NOMO-1 treated with dmso at 0.1 percent for 144 hours (cell line): ENCODE data around the gene EPHA1.

Experiments used
- DNase-seq: peaks from one replicate; lab custom pipeline; 2025; ENCODE audit not compliant: unreplicated experiment; lab: John Stamatoyannopoulos, UW

Gene EPHA1

DNA sequence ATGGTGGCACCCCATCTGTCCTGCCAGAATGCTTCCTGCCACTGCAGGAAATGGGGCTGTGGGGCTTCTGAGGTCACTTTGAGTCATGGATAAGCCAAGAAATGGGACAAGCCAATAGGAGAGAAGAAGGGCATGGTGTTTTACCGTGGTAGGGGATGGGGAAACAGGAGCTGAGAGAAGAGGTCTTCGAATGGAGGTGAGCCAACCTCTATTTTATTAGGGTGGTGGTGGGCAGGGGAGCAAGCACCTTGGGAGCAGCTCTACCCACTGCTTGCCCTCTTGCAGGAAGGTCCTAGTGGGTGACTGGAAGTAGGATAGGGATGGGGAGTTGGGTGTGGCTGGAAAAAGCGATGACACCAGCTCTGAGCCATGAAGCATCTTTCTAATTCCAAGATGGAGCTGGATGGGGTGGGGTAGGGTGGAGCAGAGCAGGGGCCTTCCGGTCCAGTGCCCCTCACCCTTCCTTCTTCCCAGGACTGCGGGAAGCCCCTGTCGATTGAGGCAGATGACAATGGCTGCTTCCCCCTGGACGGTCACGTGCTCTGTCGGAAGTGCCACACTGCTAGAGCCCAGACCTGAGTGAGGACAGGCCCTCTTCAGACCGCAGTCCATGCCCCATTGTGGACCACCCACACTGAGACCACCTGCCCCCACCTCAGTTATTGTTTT lies 18.4 kb downstream of the EPHA1 start:
- DNase-seq = no peak

- DNase-seq = no peak
Observed at GRCh38 chr7:143389316-143390103, 19.1 kb downstream of the EPHA1 start.

- DNase-seq = no peak
Observed at GRCh38 chr7:143388491-143389101, 20.1 kb downstream of the EPHA1 start.

DNA sequence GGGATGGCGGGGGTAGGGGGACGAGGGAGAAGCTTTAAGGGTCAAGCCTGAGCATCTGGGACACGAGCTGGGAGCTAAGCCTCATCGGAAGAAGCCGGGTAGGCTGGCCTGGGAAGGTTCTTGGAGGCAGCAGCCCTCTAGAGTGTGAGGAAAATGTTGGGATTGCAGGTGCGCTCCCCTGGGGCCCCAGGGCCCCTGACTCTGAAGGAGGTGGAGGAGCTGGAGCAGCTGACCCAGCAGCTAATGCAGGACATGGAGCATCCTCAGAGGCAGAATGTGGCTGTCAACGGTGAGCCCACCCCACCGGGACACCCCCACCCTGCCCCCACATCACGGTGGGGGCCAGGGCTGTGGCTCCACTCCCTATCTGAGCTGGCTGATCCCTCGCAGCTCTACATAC lies 20.6 kb downstream of the EPHA1 start:
- no peak for DNase-seq

DNA sequence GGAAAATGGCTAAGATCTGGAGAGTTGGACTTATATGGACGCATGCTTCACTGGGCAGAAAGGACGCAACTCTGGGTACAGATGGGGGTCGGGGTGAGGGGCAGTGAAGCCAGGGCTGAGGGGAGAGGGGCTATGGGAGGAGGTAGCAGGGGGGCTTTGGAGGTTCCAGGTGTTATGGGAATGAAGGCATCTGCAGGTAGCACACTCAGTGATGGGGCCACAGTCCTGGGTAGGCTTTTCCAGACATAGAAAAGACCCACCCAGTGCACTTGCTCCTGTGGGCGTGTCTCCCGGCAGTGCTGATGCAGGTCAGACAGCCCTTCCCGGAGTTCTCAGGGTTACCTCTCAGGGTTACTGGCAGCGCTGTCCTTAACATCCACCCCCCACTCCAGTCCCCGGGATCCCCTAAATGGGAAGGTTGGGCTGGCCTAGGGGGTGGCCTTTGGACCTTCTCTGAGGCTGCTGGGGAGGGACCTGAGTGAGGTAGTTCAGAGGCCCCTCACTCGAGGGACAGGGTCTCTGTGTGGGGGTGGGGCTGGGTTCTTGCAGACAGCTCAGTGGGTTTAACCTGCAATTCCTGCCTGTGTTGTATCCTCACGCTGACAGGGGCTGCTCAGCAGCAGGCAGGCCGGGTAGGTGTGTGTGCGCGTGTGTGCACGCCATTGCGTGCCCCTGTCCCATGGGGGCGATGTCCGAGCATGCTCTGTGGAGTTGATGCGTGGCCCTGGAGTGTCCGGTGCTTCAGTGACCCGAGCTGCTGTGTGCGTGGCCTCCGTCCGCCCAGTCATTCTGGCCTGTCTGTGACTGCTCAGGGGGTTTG lies 21.3 kb downstream of the EPHA1 start:
- DNase-seq = no peak

GRCh38 chr7:143385891-143386781 lies 22.5 kb downstream of the EPHA1 start:
- DNase-seq = no peak

DNA sequence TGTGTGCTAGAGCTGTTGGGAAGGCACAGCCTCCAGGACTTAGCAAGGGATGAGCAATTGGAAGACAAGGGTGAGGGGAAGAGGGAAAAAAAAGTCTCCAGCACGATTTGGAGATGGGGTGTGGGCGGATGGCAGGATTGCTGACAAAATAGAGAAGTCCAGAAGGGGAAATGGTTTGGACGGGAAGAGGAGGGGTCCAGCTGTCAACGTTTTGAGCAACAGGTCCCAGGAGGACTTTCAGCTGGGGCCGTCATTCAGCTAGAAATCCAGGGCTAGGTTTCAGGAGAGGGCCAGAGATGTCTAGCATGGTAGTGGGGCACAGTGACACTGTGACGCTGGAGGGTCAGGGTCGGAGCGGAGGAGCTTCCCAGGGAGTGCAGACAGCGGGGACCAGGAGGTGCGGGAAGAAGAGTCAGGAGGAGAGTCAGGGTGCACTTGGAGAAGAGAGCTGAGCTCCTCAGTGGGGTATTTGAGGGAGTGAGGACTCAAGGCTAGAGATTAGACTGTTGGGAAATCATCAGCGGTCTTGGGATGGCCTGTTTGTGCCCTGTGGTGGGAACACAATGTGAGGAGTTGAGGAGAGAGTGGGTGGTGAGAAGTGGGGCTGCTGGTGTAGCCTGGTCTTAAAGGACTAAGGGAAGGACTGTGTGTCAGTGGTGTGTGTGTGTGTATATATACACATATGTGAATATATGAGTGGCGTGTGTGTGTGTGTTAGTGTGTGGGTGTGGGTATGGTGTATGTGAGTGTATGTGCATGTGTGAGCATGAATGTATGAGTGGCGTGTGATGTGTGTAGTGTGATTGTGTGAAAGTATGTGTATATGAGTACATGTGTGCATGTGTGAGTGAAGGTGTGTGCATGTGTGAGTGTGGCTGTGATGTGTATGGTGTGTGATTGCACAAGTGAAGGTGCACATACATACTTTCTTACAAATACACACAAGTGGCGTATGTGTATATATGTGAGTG lies 23.7 kb downstream of the EPHA1 start:
- no peak for DNase-seq

DNA sequence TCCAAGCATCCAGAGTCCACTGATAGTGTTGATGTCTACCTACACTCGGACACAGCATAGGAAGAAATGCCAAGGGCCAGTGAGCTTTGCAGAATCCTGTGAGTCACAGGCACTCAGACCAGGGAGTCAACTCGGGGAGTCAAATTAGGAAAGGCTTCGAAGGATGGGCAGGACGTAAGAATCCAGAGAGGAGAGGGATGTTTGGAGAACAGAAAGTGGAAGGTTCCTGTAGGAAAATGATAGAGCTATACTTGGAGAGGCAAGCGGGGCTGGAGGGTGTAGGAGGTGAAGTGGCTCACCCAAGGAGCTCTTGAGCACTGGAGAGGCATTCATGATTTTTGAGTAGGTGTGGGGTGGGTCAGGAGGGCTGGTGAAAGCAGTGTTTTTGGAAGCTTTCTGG lies 24.5 kb downstream of the EPHA1 start:
- DNase-seq = no peak

DNA sequence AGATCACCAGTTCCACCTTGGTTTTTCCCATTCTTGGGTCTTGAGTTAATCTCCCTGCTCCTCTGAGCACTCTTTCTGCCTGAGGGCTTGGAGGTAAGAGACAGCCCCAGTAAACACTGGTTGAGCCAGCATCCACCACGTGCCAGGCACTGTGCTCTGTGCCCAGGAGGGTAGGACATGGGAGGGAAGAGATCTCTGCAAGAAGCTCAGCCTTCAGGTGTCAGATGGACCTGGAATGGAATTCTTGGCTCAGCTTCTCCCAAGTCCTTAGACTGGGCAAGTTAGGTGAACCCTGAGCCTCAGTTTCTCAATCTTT lies 25.1 kb downstream of the EPHA1 start:
- DNase-seq = no peak

GRCh38 chr7:143382791-143383641 lies 25.6 kb downstream of the EPHA1 start:
- no peak for DNase-seq

- no peak for DNase-seq
Observed at GRCh38 chr7:143382126-143382790, 26.4 kb downstream of the EPHA1 start.

DNA sequence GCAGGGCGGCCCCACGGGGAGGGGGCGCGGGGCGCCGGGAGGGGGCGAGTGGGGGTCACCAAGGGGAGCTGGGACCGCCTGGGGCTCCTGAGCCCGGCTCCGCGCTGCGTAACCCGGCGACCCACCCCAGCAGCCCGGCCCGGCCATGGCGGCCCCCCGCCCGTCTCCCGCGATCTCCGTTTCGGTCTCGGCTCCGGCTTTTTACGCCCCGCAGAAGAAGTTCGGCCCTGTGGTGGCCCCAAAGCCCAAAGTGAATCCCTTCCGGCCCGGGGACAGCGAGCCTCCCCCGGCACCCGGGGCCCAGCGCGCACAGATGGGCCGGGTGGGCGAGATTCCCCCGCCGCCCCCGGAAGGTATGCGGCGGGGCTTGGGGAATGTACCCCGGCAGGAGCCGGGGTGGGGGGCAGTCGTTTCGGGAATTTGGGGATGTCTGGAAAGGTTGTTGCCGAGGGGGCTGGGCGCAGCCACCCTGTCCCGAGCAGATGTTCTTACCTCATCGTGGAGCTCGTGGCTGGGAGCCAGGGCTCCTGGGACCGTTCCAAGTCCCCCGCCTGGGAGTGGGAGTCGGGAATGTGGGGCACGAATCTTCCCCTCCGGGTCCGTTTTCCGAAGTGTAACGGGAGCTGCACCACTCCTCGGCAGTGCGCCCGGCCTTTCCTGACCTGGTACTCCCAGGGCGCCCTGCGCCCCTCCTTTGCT lies 27.1 kb downstream of the EPHA1 start:
- no peak for DNase-seq

- DNase-seq = peak; percentile 83
Observed at GRCh38 chr7:143380646-143381426, 27.8 kb downstream of the EPHA1 start, which contains the start of gene ZYX. Gene ZYX (plus strand): TSS chr7:143381345. CDS start chr7:143381572, 227 bp downstream.

DNA sequence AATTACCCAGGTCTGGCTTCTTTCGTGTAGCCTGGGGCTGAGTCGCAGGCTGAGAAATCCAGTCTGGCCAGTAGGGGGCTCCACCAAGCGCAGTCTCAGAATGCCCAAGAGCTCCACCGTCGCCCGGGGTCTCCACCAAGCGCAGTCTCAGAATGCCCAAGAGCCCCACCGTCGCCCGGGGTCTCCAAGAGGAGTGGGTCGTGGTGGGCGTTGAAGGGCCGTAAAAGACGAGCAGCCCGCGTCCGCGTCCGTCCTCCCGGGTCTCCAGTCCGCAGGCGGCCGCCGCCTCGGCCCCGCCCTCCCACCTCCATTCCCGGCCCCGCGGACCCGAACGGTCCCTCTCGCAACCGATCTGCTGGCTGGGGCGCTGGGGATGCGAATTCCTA lies 28.4 kb downstream of the EPHA1 start:
- peak; percentile 51 for DNase-seq

GRCh38 chr7:143379611-143380259 lies 28.9 kb downstream of the EPHA1 start:
- no peak for DNase-seq

DNA sequence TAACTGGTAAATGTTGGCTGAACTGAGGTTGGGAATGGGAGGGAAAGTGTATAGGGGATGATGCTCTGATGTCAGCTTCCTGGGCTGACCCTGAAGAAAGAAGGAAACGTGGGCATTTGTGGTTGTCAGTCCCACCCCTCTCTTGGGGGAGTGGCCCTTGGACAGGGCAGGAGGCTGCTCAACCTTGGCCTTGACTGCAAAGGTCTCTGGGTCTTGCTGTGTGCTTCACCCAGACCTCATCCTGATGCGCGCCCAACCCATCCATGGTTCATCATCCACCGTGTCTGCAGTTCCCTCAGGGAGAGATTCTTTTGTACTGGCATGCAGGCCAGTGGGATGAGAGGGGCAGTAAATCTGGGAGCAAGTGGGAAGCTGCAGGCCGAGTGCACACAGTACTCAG lies 32.3 kb downstream of the EPHA1 start:
- no peak for DNase-seq
